Progenitor cell of endocrine pancreas (in vitro differentiated cells): ENCODE data around the gene CLTCL1. TPM values are rescaled to one million over a fixed set of nuclear protein-coding genes. Genes with fewer than 3 reads are reported as not detected.
"Not testable (repeated sequence)": the region's sequence is repeated elsewhere in the genome, so short reads cannot be mapped to it uniquely, and the experiment has no call there.

Experiments used
- DNase-seq: peaks from one replicate; pipeline ENCODE4 v3.0.0; 2021; ENCODE audit warnings: low spot score; ENCODE audit not compliant: unreplicated experiment
- H3K27ac Mint-ChIP-seq: 2 replicates; pipeline ENCODE4 v1.8.0; 2021; ENCODE audit warnings: mild to moderate bottlenecking, moderate library complexity, mixed read lengths
- H3K27me3 Mint-ChIP-seq: 2 replicates; pipeline ENCODE4 v1.8.0; 2021; ENCODE audit warnings: mixed read lengths
- H3K36me3 Mint-ChIP-seq: 2 replicates; pipeline ENCODE4 v1.8.0; 2022; ENCODE audit warnings: mixed read lengths; ENCODE audit not compliant: insufficient read depth
- H3K4me1 Mint-ChIP-seq: 2 replicates; pipeline ENCODE4 v1.8.0; 2021; ENCODE audit warnings: low read depth, mixed read lengths
- H3K4me3 Mint-ChIP-seq: 2 replicates; pipeline ENCODE4 v1.8.0; 2021; ENCODE audit warnings: low read depth, mild to moderate bottlenecking, moderate library complexity, mixed read lengths
- H3K9me3 Mint-ChIP-seq: 2 replicates; pipeline ENCODE4 v1.8.0; 2021; ENCODE audit warnings: low read depth, mixed read lengths
- CTCF ChIP-seq: fragments of 200-600 bp; sonication (generic); IDR thresholded peaks from one replicate; pipeline ENCODE4 v1.5.0; 2021; ENCODE audit warnings: antibody characterized with exemption, mild to moderate bottlenecking; ENCODE audit not compliant: unreplicated experiment
- total RNA-seq: library from RNA; stranded (reverse); gene quantifications from 2 replicates; pipeline ENCODE4 v1.2.1, GENCODE V29; 2021

The CLTCL1 gene
- total RNA-seq, 1 donor from 2014 or later = 6.6 TPM

- H3K9me3 Mint-ChIP-seq = peaks cover 20% of the 10 kb centered on the region
- H3K4me1 Mint-ChIP-seq = peaks cover 1% of the 10 kb centered on the region
- no peak for DNase-seq
Observed at GRCh38 chr22:19330865-19331418, 39.4 kb upstream of the CLTCL1 start.

GRCh38 chr22:19330205-19330604, 38.7 kb upstream of the CLTCL1 start:
- H3K27ac Mint-ChIP-seq, H3K4me1 Mint-ChIP-seq, H3K27me3 Mint-ChIP-seq, H3K4me3 Mint-ChIP-seq, DNase-seq: not testable (repeated sequence)
- peaks cover 20% of the 10 kb centered on the region for H3K9me3 Mint-ChIP-seq
- peaks cover 50% of the 10 kb centered on the region for H3K36me3 Mint-ChIP-seq

More at GRCh38 chr22:19330865-19331418, 39.4 kb upstream of the CLTCL1 start:
- Mint-ChIP-seq H3K4me3 (no peak overlapping the region), H3K36me3 (peaks cover 56% of the 10 kb centered on the region), H3K27ac (peak overlapping the region; percentile 56), H3K27me3 (no peaks in the 10 kb centered on the region)
- no peak for TF ChIP-seq CTCF

- no peak for DNase-seq
Observed at GRCh38 chr22:19329454-19329853, 37.9 kb upstream of the CLTCL1 start.

DNA sequence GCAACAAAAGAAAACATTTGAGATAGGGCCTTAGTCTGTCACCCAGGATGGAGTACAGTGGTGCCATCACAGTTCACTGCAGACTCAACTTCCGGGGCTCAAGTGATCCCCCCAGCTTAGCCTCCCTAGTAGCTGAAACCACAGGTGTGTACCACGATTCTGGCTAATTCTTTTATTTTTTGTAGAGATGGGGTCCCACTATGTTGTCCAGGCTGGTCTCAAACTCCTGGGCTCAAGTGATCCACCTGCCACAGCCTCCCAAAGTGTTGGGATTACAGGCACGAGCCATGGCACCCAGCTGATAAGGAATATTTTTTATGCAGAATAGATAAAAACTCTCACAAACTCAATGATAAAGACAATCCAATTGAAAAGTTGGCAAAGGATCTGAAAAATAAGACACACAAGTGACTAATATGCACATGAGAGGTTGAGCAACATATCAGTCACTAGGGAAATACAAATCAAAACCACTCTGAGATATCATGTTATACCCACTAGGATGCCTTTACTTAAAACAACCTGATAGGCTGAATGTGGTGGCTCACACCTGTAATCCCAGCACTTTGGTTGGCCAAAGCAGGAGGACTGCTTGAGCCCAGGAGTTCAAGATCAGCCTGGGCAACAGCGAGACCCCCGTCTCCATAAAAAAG, 33.9 kb upstream of the CLTCL1 start:
- H3K4me3 Mint-ChIP-seq = no peak overlapping the region
- H3K9me3 Mint-ChIP-seq = peaks cover 24% of the 10 kb centered on the region
- H3K27ac Mint-ChIP-seq = no peak overlapping the region
- H3K27me3 Mint-ChIP-seq = no peaks in the 10 kb centered on the region
- H3K4me1 Mint-ChIP-seq = no peaks in the 10 kb centered on the region
- H3K36me3 Mint-ChIP-seq = peaks cover 37% of the 10 kb centered on the region
- DNase-seq = no peak
- TF ChIP-seq CTCF = no peak

More at GRCh38 chr22:19329454-19329853, 37.9 kb upstream of the CLTCL1 start:
- H3K36me3 Mint-ChIP-seq = peaks cover 46% of the 10 kb centered on the region
- H3K4me1 Mint-ChIP-seq = no peaks in the 10 kb centered on the region
- no peak overlapping the region for H3K27ac Mint-ChIP-seq
- no peak for TF ChIP-seq CTCF
- no peaks in the 10 kb centered on the region for H3K27me3 Mint-ChIP-seq
- H3K4me3 Mint-ChIP-seq = no peak overlapping the region
- H3K9me3 Mint-ChIP-seq = peaks cover 20% of the 10 kb centered on the region

- not testable (repeated sequence) for H3K27me3 Mint-ChIP-seq, H3K4me1 Mint-ChIP-seq, DNase-seq, H3K4me3 Mint-ChIP-seq, H3K27ac Mint-ChIP-seq
- peaks cover 29% of the 10 kb centered on the region for H3K9me3 Mint-ChIP-seq
- H3K36me3 Mint-ChIP-seq = peaks cover 22% of the 10 kb centered on the region
Observed at GRCh38 chr22:19323420-19323819, 31.9 kb upstream of the CLTCL1 start.

DNA sequence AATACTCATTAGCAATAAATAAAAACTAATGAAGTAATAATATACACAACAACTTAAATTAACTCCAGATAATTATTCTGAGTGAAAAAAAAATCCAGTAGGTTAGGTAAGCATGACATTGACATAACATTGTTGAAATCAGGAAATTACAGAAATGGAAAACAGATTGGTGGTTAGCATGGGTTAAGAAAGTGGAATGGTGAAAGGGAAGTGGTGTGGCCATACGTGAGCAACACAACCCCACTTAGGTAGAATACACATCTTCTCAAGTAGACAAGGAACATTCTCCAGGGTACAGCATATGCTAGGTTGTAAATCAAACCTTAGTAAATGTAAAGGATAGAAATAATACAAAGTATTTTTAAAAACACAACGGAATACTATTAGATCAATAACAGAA, 30.2 kb upstream of the CLTCL1 start:
- Mint-ChIP-seq H3K36me3 (peaks cover 13% of the 10 kb centered on the region), H3K9me3 (peaks cover 31% of the 10 kb centered on the region), H3K27ac (no peak overlapping the region)

DNA sequence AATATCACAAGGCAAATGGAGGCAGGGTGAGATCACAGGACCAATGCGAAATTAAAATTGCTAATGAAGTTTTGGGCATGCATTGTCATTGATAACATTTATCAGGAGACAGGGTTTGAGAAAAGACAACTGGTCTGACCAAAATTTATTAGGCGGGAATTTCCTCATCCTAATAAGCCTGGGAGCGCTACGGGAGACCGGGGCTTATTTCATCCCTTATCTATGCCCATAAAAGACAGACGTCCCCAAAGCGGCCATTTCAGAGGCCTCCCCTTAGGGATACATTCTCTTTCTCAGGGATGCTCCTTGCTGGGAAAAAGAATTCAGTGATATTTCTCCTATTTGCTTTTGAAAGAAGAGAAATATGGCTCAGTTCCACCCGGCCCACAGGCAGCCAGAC, 28.6 kb upstream of the CLTCL1 start:
- H3K4me1 Mint-ChIP-seq, H3K27me3 Mint-ChIP-seq, H3K27ac Mint-ChIP-seq, DNase-seq, H3K4me3 Mint-ChIP-seq: not testable (repeated sequence)
- peaks cover 32% of the 10 kb centered on the region for H3K9me3 Mint-ChIP-seq
- H3K36me3 Mint-ChIP-seq = peaks cover 11% of the 10 kb centered on the region

More for the DNA sequence above, 30.2 kb upstream of the CLTCL1 start:
- TF ChIP-seq CTCF = no peak
- Mint-ChIP-seq H3K4me1 (no peaks in the 10 kb centered on the region), H3K27me3 (no peaks in the 10 kb centered on the region), H3K4me3 (no peak overlapping the region)
- no peak for DNase-seq
